K562 (cell line): ENCODE measurements around the gene MYO15A. TPM values are rescaled to one million over a fixed set of nuclear protein-coding genes. Genes with fewer than 3 reads are reported as not detected.

ENCODE experiments used
- ATAC-seq: fragments of 200-7000 bp; cut with Tn5 transposase; 3 replicates; pipeline ENCODE4 v1.9.1; 2020; ENCODE audit warnings: moderate library complexity
- BruUV-seq: library from RNA; stranded (reverse); fragments of 400-500 nt; replicated peaks from 2 replicates; lab custom pipeline; 2021; lab: Mats Ljungman, UMichigan
- CTCF ChIA-PET: fragments of 300-600 bp; formaldehyde crosslinking; extraction: SDS; loops from one replicate; lab custom pipeline; 2021; ENCODE audit warnings: low intra/inter-chr PET ratio; lab: Yijun Ruan, JAX
- POLR2A ChIA-PET: fragments of 300-600, 350-650 bp; sonication (Branson Sonifier 250); formaldehyde crosslinking; extraction: SDS; loops from one replicate; lab custom pipeline; 2021; ENCODE audit warnings: antibody characterized with exemption, inconsistent platforms; lab: Yijun Ruan, JAX
- DNase-seq, 4 experiments: peaks; one replicate each; pipeline versions ENCODE4 v3.0.0 to v3.0.0-alpha.2; 2011 to 2018; ENCODE audit warnings: low spot score in 3 of 4, mixed read lengths in 3 of 4; ENCODE audit errors: extremely low read depth in 1 of 4
- FAIRE-seq: peaks from 2 replicates; lab custom pipeline; 2011; peaks lifted over from hg19 to GRCh38; lab: Jason Lieb, UNC
- H2AFZ ChIP-seq: 2 replicates; pipeline ENCODE4 v1.6.0; 2011; ENCODE audit warnings: low read depth, low read length, control low read depth, inconsistent platforms
- H3K27ac ChIP-seq: fragments of 200-600 bp; 3 replicates; pipeline ENCODE4 v1.8.0; 2011; ENCODE audit warnings: low read depth, mild to moderate bottlenecking, control low read depth, inconsistent platforms, low read length, moderate library complexity, mixed read lengths; ENCODE audit errors: extremely low read depth
- H3K27me3 ChIP-seq, 2 experiments: fragments of 300-600 bp in 1 of 2; 2 replicates in 1 of 2; 3 replicates in 1 of 2; pipeline versions ENCODE4 v1.6.0 to v1.8.0; 2011; ENCODE audit warnings: inconsistent platforms in 2 of 2, low read length in 2 of 2, mild to moderate bottlenecking in 1 of 2, mixed read lengths in 1 of 2, moderate library complexity in 1 of 2; ENCODE audit not compliant: control insufficient read depth in 2 of 2, insufficient read depth in 2 of 2
- H3K36me3 ChIP-seq: fragments of 300-600 bp; 3 replicates; pipeline ENCODE4 v1.8.0; 2011; ENCODE audit warnings: mild to moderate bottlenecking, low read length, inconsistent platforms; ENCODE audit not compliant: control insufficient read depth, insufficient read depth
- H3K4me1 ChIP-seq, 2 experiments: fragments of 200-600 bp in 1 of 2; replicated peaks in 1 of 2; 2 replicates in 1 of 2; 3 replicates in 1 of 2; pipeline versions ENCODE4 v1.5.1 to v1.8.0; 2011; ENCODE audit warnings: inconsistent platforms in 2 of 2, low read length in 2 of 2, mild to moderate bottlenecking in 1 of 2, mixed read lengths in 1 of 2, moderate library complexity in 1 of 2; ENCODE audit not compliant: control insufficient read depth in 2 of 2, insufficient read depth in 2 of 2
- H3K4me2 ChIP-seq: 2 replicates; pipeline ENCODE4 v1.6.1; 2011; ENCODE audit warnings: low read length, control low read depth, inconsistent platforms, mixed read lengths; ENCODE audit not compliant: insufficient read depth
- H3K4me3 ChIP-seq: fragments of 200-600 bp; sonication (generic), shearing (Covaris generic); 2 replicates; pipeline ENCODE4 v1.5.1; 2016; ENCODE audit warnings: control low read depth, inconsistent platforms
- H3K79me2 ChIP-seq: fragments of 200-600 bp; 3 replicates; pipeline ENCODE4 v1.8.0; 2011; ENCODE audit warnings: low read length, inconsistent platforms; ENCODE audit not compliant: control insufficient read depth, insufficient read depth
- H3K9ac ChIP-seq, 2 experiments: 2 replicates each; pipeline versions ENCODE4 v1.6.0 to v1.6.1; 2011; ENCODE audit warnings: low read depth in 2 of 2, low read length in 2 of 2, control low read depth in 1 of 2, inconsistent platforms in 1 of 2, mild to moderate bottlenecking in 1 of 2, mixed read lengths in 1 of 2; ENCODE audit not compliant: insufficient read depth in 1 of 2
- H3K9me1 ChIP-seq: one replicate; pipeline ENCODE4 v1.6.0; 2011; ENCODE audit warnings: inconsistent platforms, mild to moderate bottlenecking, low read length, moderate library complexity; ENCODE audit not compliant: control insufficient read depth, insufficient read depth
- H3K9me3 ChIP-seq: replicated peaks from 2 replicates; pipeline ENCODE4 v1.5.1; 2011; ENCODE audit warnings: low read depth, low read length, inconsistent platforms; ENCODE audit not compliant: control insufficient read depth, insufficient read depth
- H4K20me1 ChIP-seq: replicated peaks from 2 replicates; pipeline ENCODE4 v1.6.1; 2011; ENCODE audit warnings: low read length, inconsistent platforms, mixed read lengths; ENCODE audit not compliant: control insufficient read depth, insufficient read depth
- CLOCK ChIP-seq: fragments of 250-450 bp; sonication (Bioruptor Pico); IDR thresholded peaks from 2 replicates; pipeline ENCODE4 v1.4.0; 2020; ENCODE audit warnings: mild to moderate bottlenecking, moderate library complexity, borderline replicate concordance
- HNRNPLL ChIP-seq: fragments of 200-400 bp; formaldehyde crosslinking; IDR thresholded peaks from 2 replicates; pipeline ENCODE4 v1.6.1; 2017; ENCODE audit warnings: low read length, low read depth, mild to moderate bottlenecking; ENCODE audit not compliant: poor library complexity, severe bottlenecking
- RNF219 ChIP-seq: fragments of 250-450 bp; sonication (Bioruptor Pico); IDR thresholded peaks from 2 replicates; pipeline ENCODE4 v1.5.0; 2022; ENCODE audit warnings: mild to moderate bottlenecking
- XRCC3 ChIP-seq: fragments of 450-650 bp; IDR thresholded peaks from 2 replicates; pipeline ENCODE4 v1.6.1; 2017; ENCODE audit warnings: mild to moderate bottlenecking, moderate library complexity
- ZNF124 ChIP-seq: sonication (generic); formaldehyde crosslinking; IDR thresholded peaks from 2 replicates; pipeline ENCODE4 v1.8.1; 2022; ENCODE audit warnings: missing genetic modification reagents
- WGBS: fragments of 100-300 bp; shearing (Covaris generic); methylation state at CpG from one replicate; pipeline ENCODE4 v1.1.6; 2016; ENCODE audit warnings: low coverage, mixed read lengths; ENCODE audit not compliant: insufficient coverage; ENCODE audit errors: missing lambda C conversion rate; 5-methylcytosine and 5-hydroxymethylcytosine counted together
- in situ Hi-C: fragments of 300-500 bp; cut with MboI; formaldehyde crosslinking; loops from 4 replicates; pipeline ENCODE4 v1.15.0; 2018; ENCODE audit warnings: inconsistent platforms, mixed read lengths
- intact Hi-C: fragments of 100-400 bp; cut with micrococcal nuclease; formaldehyde crosslinking; loops from 2 replicates; pipeline ENCODE4 v1.14.2; 2022
- polyA plus RNA-seq, 8 experiments: library from polyadenylated mRNA; depleted of rRNA in 4 of 8; stranded (reverse) in 5 of 8; unstranded in 3 of 8; fragments of >200 nt; fragmentation: Nextera tagmentation in 2 of 8; fragmentation: Illumina TruSeq in 1 of 8; extraction: Ambion mirVana in 2 of 8; extraction: Trizol in 1 of 8; gene quantifications; 2 replicates each; pipeline versions ENCODE4 v1.2.1 to v1.2.3, GENCODE V29; 2011 to 2014; ENCODE audit warnings: inconsistent platforms in 1 of 8, missing spikeins in 1 of 8
- total RNA-seq, 7 experiments: library from RNA; depleted of rRNA in 6 of 7; stranded (reverse); fragments of >200 nt in 6 of 7; fragmentation: Illumina TruSeq in 2 of 7; extraction: Trizol in 2 of 7; gene quantifications; 2 replicates each; pipeline versions ENCODE4 v1.2.1 to v1.2.3, GENCODE V29; 2011 to 2021; ENCODE audit warnings: low replicate concordance in 1 of 7

Gene MYO15A
- total and polyA plus RNA-seq, 9 of the 15 experiments (the other 6 are each of a cell fraction or from before 2014, with no cell fraction given) = 0.05 to 0.88 (median 0.14) TPM; not detected in 1

- H3K9me1 ChIP-seq = no peaks in the 10 kb centered on the region
- intact Hi-C loops = no loop called here
- no peaks in the 10 kb centered on the region for H3K27me3 ChIP-seq
- TF ChIP-seq RNF219 (CRISPR knock-in tag) (no peak), CLOCK (CRISPR knock-in tag) (no peak), ZNF124 (CRISPR knock-in tag) (no peak), HNRNPLL (no peak), XRCC3 (no peak)
- ATAC-seq (no peak), DNase-seq (no peak), FAIRE-seq (no peak)
- no peaks in the 10 kb centered on the region for H3K4me1 ChIP-seq
- no peaks in the 10 kb centered on the region for H3K9me3 ChIP-seq
- H3K79me2 ChIP-seq = no peaks in the 10 kb centered on the region
- H3K4me2 ChIP-seq = no peak overlapping the region
- H3K27ac ChIP-seq = no peak overlapping the region
- POLR2A ChIA-PET = interaction anchor here (0.6 to 1.6 kb wide), 2 partner anchors 9 to 206 kb away, joined by 3 to 4 read pairs; no protein-coding TSS in a partner anchor
- no peak overlapping the region for H3K4me3 ChIP-seq
- 62% methylated on average over 5 of the region's 5 CpGs for WGBS
- no peak overlapping the region for H2AFZ ChIP-seq
- in situ Hi-C loops = no loop called here
- peaks cover 40% of the 10 kb centered on the region; the same call in 2 of the 3 replicates for H3K36me3 ChIP-seq
- CTCF ChIA-PET = no interaction called here
- H4K20me1 ChIP-seq = no peaks in the 10 kb centered on the region
- no TSS peak for BruUV-seq
- no peak overlapping the region for H3K9ac ChIP-seq
Observed at GRCh38 chr17:18059283-18059682, 49.3 kb upstream of the MYO15A start.
